Measurements from ENCODE around the gene ANKRD16.

GRCh38 chr10:5830629-5831445 is 58.9 kb downstream of the ANKRD16 start:
- TF ChIP-seq CTCF (IDR thresholded peaks at IDR 0.05) (no peak), POLR2AphosphoS5 (IDR thresholded peaks at IDR 0.05) (no peak), POLR2A (IDR thresholded peaks at IDR 0.05) (no peak)
